ENCODE measurements around the gene UHRF2. TPM values are rescaled to one million over a fixed set of nuclear protein-coding genes. Genes with fewer than 3 reads are reported as not detected.
"Not testable (repeated sequence)": the region's sequence is repeated elsewhere in the genome, so short reads cannot be mapped to it uniquely, and the experiment has no call there.

The UHRF2 gene
- total RNA-seq, 4 donors from 2014 or later = 44.1 to 142 (median 59.2) TPM

- no peaks in the 10 kb centered on the region for H3K36me3 ChIP-seq
- no peak overlapping the region for H3K4me3 ChIP-seq
- H3K9me3 ChIP-seq = no peaks in the 10 kb centered on the region
- H3K27me3 ChIP-seq = no peaks in the 10 kb centered on the region
- no peak for DNase-seq
- peaks cover 0 to 5% (median 0%) of the 10 kb centered on the region in 4 donors for H3K4me1 ChIP-seq
- no peak overlapping the region for H3K27ac ChIP-seq
- TF ChIP-seq POLR2A (IDR thresholded peaks at IDR 0.05) (no peak), CTCF (IDR thresholded peaks at IDR 0.05) (no peak)
These were observed 30.7 kb downstream of the UHRF2 start for GRCh38 chr9:6443661-6444060.

- Histone ChIP-seq H3K27ac (no peak overlapping the region), H3K4me3 (no peak overlapping the region), H3K4me1 (peaks cover 0 to 5% (median 0%) of the 10 kb centered on the region in 4 donors), H3K36me3 (no peaks in the 10 kb centered on the region), H3K9me3 (no peaks in the 10 kb centered on the region), H3K27me3 (no peaks in the 10 kb centered on the region)
- DNase-seq = no peak
- TF ChIP-seq CTCF (IDR thresholded peaks at IDR 0.05) (no peak), POLR2A (IDR thresholded peaks at IDR 0.05) (no peak)
These were observed 31.1 kb downstream of the UHRF2 start for GRCh38 chr9:6444128-6444527.

GRCh38 chr9:6449086-6449485 lies 36.1 kb downstream of the UHRF2 start:
- no peak overlapping the region for H3K4me3 ChIP-seq
- TF ChIP-seq POLR2A (IDR thresholded peaks at IDR 0.05) (no peak), CTCF (IDR thresholded peaks at IDR 0.05) (no peak)
- no peaks in the 10 kb centered on the region for H3K9me3 ChIP-seq
- H3K36me3 ChIP-seq = no peaks in the 10 kb centered on the region
- H3K4me1 ChIP-seq = peaks cover 0 to 14% (median 0%) of the 10 kb centered on the region in 4 donors
- no peak for DNase-seq
- no peak overlapping the region for H3K27ac ChIP-seq
- no peaks in the 10 kb centered on the region for H3K27me3 ChIP-seq

GRCh38 chr9:6449645-6450044 lies 36.6 kb downstream of the UHRF2 start:
- no peak overlapping the region for H3K27ac ChIP-seq
- no peak for DNase-seq
- peaks cover 0 to 14% (median 0%) of the 10 kb centered on the region in 4 donors for H3K4me1 ChIP-seq
- H3K27me3 ChIP-seq = no peaks in the 10 kb centered on the region
- no peak overlapping the region for H3K4me3 ChIP-seq
- TF ChIP-seq CTCF (IDR thresholded peaks at IDR 0.05) (no peak), POLR2A (IDR thresholded peaks at IDR 0.05) (no peak)
- no peaks in the 10 kb centered on the region for H3K9me3 ChIP-seq
- no peaks in the 10 kb centered on the region for H3K36me3 ChIP-seq

- Histone ChIP-seq H3K27ac (no peak overlapping the region), H3K36me3 (no peaks in the 10 kb centered on the region), H3K27me3 (no peaks in the 10 kb centered on the region), H3K4me1 (peaks cover 0 to 14% (median 0%) of the 10 kb centered on the region in 4 donors), H3K4me3 (no peak overlapping the region), H3K9me3 (no peaks in the 10 kb centered on the region)
- no peak for TF ChIP-seq CTCF (IDR thresholded peaks at IDR 0.05)
- no peak for TF ChIP-seq POLR2A (IDR thresholded peaks at IDR 0.05)
- DNase-seq = no peak
These were observed 37.8 kb downstream of the UHRF2 start for GRCh38 chr9:6450641-6451375.

- not testable (repeated sequence) for H3K27me3 ChIP-seq, H3K4me3 ChIP-seq, DNase-seq, H3K4me1 ChIP-seq, H3K36me3 ChIP-seq, H3K9me3 ChIP-seq, H3K27ac ChIP-seq
These were observed 42.3 kb downstream of the UHRF2 start for GRCh38 chr9:6455292-6455691.

GRCh38 chr9:6458704-6459103 lies 45.7 kb downstream of the UHRF2 start:
- not testable (repeated sequence) for H3K36me3 ChIP-seq, H3K4me1 ChIP-seq, H3K4me3 ChIP-seq, H3K9me3 ChIP-seq, H3K27me3 ChIP-seq, DNase-seq, H3K27ac ChIP-seq

Data from Peyer's patch (tissue), 4 donors.